Mammary epithelial cell (primary cell): ENCODE data around the gene MXD1.

Experiments used
- CTCF ChIP-seq, 2 donors: IDR thresholded peaks in 1 of 2; conservative IDR thresholded peaks in 1 of 2; 2 replicates each; pipeline ENCODE4 v1.5.1; 2011 to 2012; ENCODE audit warnings: inconsistent platforms in 2 of 2, low read length in 2 of 2, mild to moderate bottlenecking in 2 of 2, control low read depth in 1 of 2, low read depth in 1 of 2; ENCODE audit not compliant: insufficient read depth in 1 of 2; ENCODE audit errors: extremely low read depth in 1 of 2
- EZH2 ChIP-seq: IDR thresholded peaks from 2 replicates; pipeline ENCODE4 v1.6.1; 2012; ENCODE audit warnings: low read length, inconsistent platforms, borderline replicate concordance

GRCh38 chr2:69972822-69973221, 57.9 kb downstream of the MXD1 start:
- no peak for TF ChIP-seq CTCF (conservative IDR thresholded peaks at IDR 0.05 in 1 of 2, IDR thresholded peaks at IDR 0.05 in 1 of 2; ENCODE audit: extremely low read depth in 1 of 2, insufficient read depth in 1 of 2, low read depth in 1 of 2, low read length in 2 of 2)
- TF ChIP-seq EZH2: no peak
